PFSK-1 (cell line): Measurements from ENCODE around the gene TTLL4.

ENCODE experiments used
- FOXP2 ChIP-seq: optimal IDR thresholded peaks from 2 replicates; pipeline ENCODE3; 2011; ENCODE audit warnings: borderline replicate concordance, control low read depth, inconsistent platforms; ENCODE audit not compliant: insufficient read depth; ENCODE audit errors: extremely low read length, extremely low read depth
- POLR2AphosphoS5 ChIP-seq: IDR thresholded peaks from 2 replicates; pipeline ENCODE4 v1.6.1; 2012; ENCODE audit warnings: low read depth, mild to moderate bottlenecking, control low read depth, low read length, moderate library complexity
- REST ChIP-seq, 2 experiments: IDR thresholded peaks; 2 replicates each; pipeline versions ENCODE4 v1.6.1 to v1.8.0; 2011 to 2012; ENCODE audit warnings: low read depth in 2 of 2, low read length in 2 of 2, control low read depth in 1 of 2, inconsistent platforms in 1 of 2, mild to moderate bottlenecking in 1 of 2, moderate library complexity in 1 of 2; ENCODE audit not compliant: insufficient read depth in 1 of 2
- SIN3A ChIP-seq: IDR thresholded peaks from 2 replicates; pipeline ENCODE4 v1.6.1; 2012; ENCODE audit warnings: mild to moderate bottlenecking, low read length, moderate library complexity, borderline replicate concordance; ENCODE audit not compliant: insufficient read depth
- TAF1 ChIP-seq: IDR thresholded peaks from 2 replicates; pipeline ENCODE4 v1.6.1; 2012; ENCODE audit warnings: low read length, control low read depth, borderline replicate concordance; ENCODE audit not compliant: insufficient read depth

Gene TTLL4

GRCh38 chr2:218748741-218749441 is 38.3 kb downstream of the TTLL4 start:
- no peak for TF ChIP-seq POLR2AphosphoS5
- TF ChIP-seq REST (IDR thresholded peaks at IDR 0.05; ENCODE audit: insufficient read depth in 1 of 2, low read depth in 2 of 2, low read length in 2 of 2): no peak
- no peak for TF ChIP-seq FOXP2
- TF ChIP-seq SIN3A: no peak
- TF ChIP-seq TAF1: no peak

- TF ChIP-seq FOXP2 (no peak), TAF1 (no peak), POLR2AphosphoS5 (no peak), SIN3A (no peak), REST (IDR thresholded peaks at IDR 0.05; ENCODE audit: insufficient read depth in 1 of 2, low read depth in 2 of 2, low read length in 2 of 2) (no peak)
Measured at GRCh38 chr2:218754201-218754600, 43.6 kb downstream of the TTLL4 start.

- TF ChIP-seq POLR2AphosphoS5: no peak
- TF ChIP-seq TAF1: no peak
- no peak for TF ChIP-seq REST (IDR thresholded peaks at IDR 0.05; ENCODE audit: insufficient read depth in 1 of 2, low read depth in 2 of 2, low read length in 2 of 2)
- no peak for TF ChIP-seq SIN3A
- no peak for TF ChIP-seq FOXP2
Measured at GRCh38 chr2:218754781-218755180, 44.1 kb downstream of the TTLL4 start.

GRCh38 chr2:218755198-218755566 is 44.5 kb downstream of the TTLL4 start:
- TF ChIP-seq SIN3A (no peak), FOXP2 (no peak), TAF1 (no peak)

GRCh38 chr2:218755567-218756404 is 45.2 kb downstream of the TTLL4 start:
- no peak for TF ChIP-seq FOXP2
- no peak for TF ChIP-seq POLR2AphosphoS5
- TF ChIP-seq TAF1: no peak
- no peak for TF ChIP-seq SIN3A
- no peak for TF ChIP-seq REST (IDR thresholded peaks at IDR 0.05; ENCODE audit: insufficient read depth in 1 of 2, low read depth in 2 of 2, low read length in 2 of 2)
